Lung (tissue), 12 donors: ENCODE data around the gene THTPA. TPM values are rescaled to one million over a fixed set of nuclear protein-coding genes. Genes with fewer than 3 reads are reported as not detected.
"Not testable (repeated sequence)": the region's sequence is repeated elsewhere in the genome, so short reads cannot be mapped to it uniquely, and the experiment has no call there.

ENCODE experiments used
- ATAC-seq: fragments of 200-7000 bp; cut with Tn5 transposase; one replicate; pipeline ENCODE4 v1.9.1; 2020; ENCODE audit warnings: moderate number of reproducible peaks; ENCODE audit not compliant: insufficient read depth, low FRiP score
- DNase-seq, 3 donors: peaks; one replicate each; pipeline ENCODE4 v3.0.0-alpha.2; 2013 to 2017
- H3K27ac ChIP-seq, 2 donors: one replicate each; pipeline ENCODE4 v1.5.1; 2013; ENCODE audit warnings: mild to moderate bottlenecking in 2 of 2, moderate library complexity in 2 of 2, control low read depth in 1 of 2, inconsistent platforms in 1 of 2, low read depth in 1 of 2, low read length in 1 of 2
- H3K27me3 ChIP-seq, 3 donors: one replicate each; pipeline ENCODE4 v1.5.1; 2013; ENCODE audit warnings: low read length in 2 of 3; ENCODE audit not compliant: control insufficient read depth in 3 of 3, insufficient read depth in 3 of 3
- H3K36me3 ChIP-seq, 4 donors: one replicate each; pipeline ENCODE4 v1.5.1; 2013; ENCODE audit warnings: low read length in 4 of 4, mild to moderate bottlenecking in 1 of 4, moderate library complexity in 1 of 4; ENCODE audit not compliant: control insufficient read depth in 4 of 4, insufficient read depth in 4 of 4
- H3K4me1 ChIP-seq, 5 donors: one replicate each; pipeline ENCODE4 v1.5.1; 2013; ENCODE audit warnings: low read length in 5 of 5, mild to moderate bottlenecking in 2 of 5, moderate library complexity in 1 of 5; ENCODE audit not compliant: control insufficient read depth in 5 of 5, insufficient read depth in 5 of 5
- H3K4me3 ChIP-seq: one replicate; pipeline ENCODE4 v1.5.1; 2013; ENCODE audit warnings: mild to moderate bottlenecking, control low read depth, moderate library complexity
- H3K9ac ChIP-seq, 2 donors: one replicate each; pipeline ENCODE4 v1.5.1; 2013; ENCODE audit warnings: low read length in 2 of 2, control low read depth in 1 of 2; ENCODE audit not compliant: insufficient read depth in 1 of 2
- H3K9me3 ChIP-seq, 4 donors: one replicate each; pipeline ENCODE4 v1.5.1; 2013; ENCODE audit warnings: low read length in 3 of 4, mild to moderate bottlenecking in 1 of 4, moderate library complexity in 1 of 4; ENCODE audit not compliant: control insufficient read depth in 4 of 4, insufficient read depth in 3 of 4
- WGBS, 2 donors: extraction: QIAGEN DNeasy Blood & Tissue Kit; methylation state at CpG; one replicate each; pipeline ENCODE4 v1.1.7; 2013; 5-methylcytosine and 5-hydroxymethylcytosine counted together
- polyA plus RNA-seq, 2 donors: library from polyadenylated mRNA; stranded (reverse); fragments of 200-250 nt; gene quantifications; one replicate each; pipeline ENCODE4 v1.2.1, GENCODE V29; 2013
- total RNA-seq, 2 donors: library from RNA; depleted of rRNA in 1 of 2; stranded (reverse); fragments of >200 nt in 1 of 2; gene quantifications; one replicate each; pipeline ENCODE4 v1.2.1, GENCODE V29; 2014 to 2021
- TF ChIP-seq, protein P1 (sequence below): IDR thresholded peaks from 2 replicates; pipeline ENCODE4 v1.5.1; 2012; ENCODE audit warnings: mild to moderate bottlenecking; ENCODE audit errors: control extremely low read depth, extremely low read depth
- donor health status: control.
- donor health status: control.
- donor health status: Bipolar disorder and iron deficiency.
- donor health status: healthy.
- donor health status: DM: yes; HTN: yes; CAD: no.

Gene THTPA
- total and polyA plus RNA-seq, 4 donors: 7.7 to 22.1 (median 14.1) TPM

DNA sequence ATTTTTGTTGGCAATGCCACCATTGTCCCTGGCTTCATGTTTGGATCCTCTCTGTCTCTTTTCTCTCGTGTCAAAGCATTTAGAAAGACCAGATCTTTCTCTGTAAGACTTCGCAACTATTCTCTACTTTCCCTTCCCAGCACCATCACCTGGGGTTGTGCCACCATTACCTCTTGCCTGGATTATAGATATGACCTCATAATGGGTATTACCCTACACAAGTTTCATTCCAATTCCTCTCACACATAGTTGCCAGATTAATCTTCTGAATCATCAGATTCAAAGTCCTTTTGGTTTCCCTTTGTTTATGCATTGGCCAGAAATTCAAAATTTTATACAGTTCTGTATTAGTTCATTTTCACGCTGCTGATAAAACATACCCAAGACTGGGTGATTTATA is 52.9 kb downstream of the THTPA start:
- TF ChIP-seq, protein P1, sequence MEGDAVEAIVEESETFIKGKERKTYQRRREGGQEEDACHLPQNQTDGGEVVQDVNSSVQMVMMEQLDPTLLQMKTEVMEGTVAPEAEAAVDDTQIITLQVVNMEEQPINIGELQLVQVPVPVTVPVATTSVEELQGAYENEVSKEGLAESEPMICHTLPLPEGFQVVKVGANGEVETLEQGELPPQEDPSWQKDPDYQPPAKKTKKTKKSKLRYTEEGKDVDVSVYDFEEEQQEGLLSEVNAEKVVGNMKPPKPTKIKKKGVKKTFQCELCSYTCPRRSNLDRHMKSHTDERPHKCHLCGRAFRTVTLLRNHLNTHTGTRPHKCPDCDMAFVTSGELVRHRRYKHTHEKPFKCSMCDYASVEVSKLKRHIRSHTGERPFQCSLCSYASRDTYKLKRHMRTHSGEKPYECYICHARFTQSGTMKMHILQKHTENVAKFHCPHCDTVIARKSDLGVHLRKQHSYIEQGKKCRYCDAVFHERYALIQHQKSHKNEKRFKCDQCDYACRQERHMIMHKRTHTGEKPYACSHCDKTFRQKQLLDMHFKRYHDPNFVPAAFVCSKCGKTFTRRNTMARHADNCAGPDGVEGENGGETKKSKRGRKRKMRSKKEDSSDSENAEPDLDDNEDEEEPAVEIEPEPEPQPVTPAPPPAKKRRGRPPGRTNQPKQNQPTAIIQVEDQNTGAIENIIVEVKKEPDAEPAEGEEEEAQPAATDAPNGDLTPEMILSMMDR: no peak
- Histone ChIP-seq H3K27ac (no peak overlapping the region), H3K4me3 (no peak overlapping the region), H3K27me3 (no peaks in the 10 kb centered on the region), H3K36me3 (no peaks in the 10 kb centered on the region), H3K9me3 (no peaks in the 10 kb centered on the region), H3K9ac (no peak overlapping the region), H3K4me1 (peaks cover 0 to 12% (median 0%) of the 10 kb centered on the region in 5 donors)
- 74 to 91% methylated on average over 3 of the region's 3 CpGs for WGBS, 2 donors
- DNase-seq (no peak), ATAC-seq (no peak)

DNA sequence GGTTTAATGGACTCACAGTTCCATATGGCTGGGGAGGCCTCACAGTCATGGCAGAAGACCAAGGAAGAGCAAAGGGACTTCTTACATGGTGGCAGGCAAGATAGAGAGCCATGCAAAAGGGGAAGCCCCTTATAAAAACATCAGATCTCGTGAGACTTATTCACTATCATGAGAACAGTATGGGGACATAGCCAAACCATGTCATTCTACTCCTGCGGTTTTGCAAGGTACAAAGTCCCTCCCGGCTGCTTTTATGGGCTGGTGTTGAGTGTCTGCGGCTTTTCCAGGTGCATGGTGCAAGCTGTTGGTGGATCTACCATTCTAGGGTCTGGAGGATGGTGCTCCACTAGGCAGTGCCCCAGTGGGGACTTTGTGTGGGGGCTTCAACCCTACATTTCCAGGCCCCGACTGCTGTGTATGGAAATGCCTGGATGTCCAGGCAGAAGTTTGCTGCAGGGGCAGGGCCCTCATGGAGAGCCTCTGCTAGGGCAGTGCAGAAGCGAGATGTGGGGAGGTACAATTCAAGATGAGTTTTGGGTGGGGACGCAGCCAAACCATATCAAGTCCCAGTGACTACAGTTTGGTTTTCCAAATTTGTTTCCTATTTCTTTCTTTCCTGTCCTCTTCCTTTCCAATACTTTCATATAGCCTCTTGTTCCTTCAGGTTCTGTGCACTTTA is 53.5 kb downstream of the THTPA start:
- not testable (repeated sequence) for H3K9me3 ChIP-seq, H3K36me3 ChIP-seq, ATAC-seq, DNase-seq, H3K9ac ChIP-seq, H3K27me3 ChIP-seq, H3K27ac ChIP-seq, H3K4me3 ChIP-seq
- peaks cover 0 to 12% (median 0%) of the 10 kb centered on the region in 5 donors for H3K4me1 ChIP-seq
- 67 to 86% methylated on average over 6 to 7 of the region's 7 CpGs for WGBS, 2 donors

Other genes with a start within 250 kb of the THTPA start
- 10 to 100 TPM; 20.8 to 52.8 TPM for gene BCL2L2, start 249.4 kb upstream of the THTPA start, total RNA-seq
- gene BCL2L2, start 249.4 kb upstream of the THTPA start, polyA plus RNA-seq: 10 to 100 TPM; 31.0 to 48.6 TPM
- gene PABPN1, start 234.8 kb upstream of the THTPA start, total RNA-seq: 100 to 1,000 TPM in 1 of 2 donors, 10 to 100 TPM in 1; 66.0 to 116 TPM
- 100 to 1,000 TPM in 1 of 2 donors, 10 to 100 TPM in 1; 88.8 to 183 TPM for gene PABPN1, start 234.8 kb upstream of the THTPA start, polyA plus RNA-seq
- gene SLC22A17, start 203.4 kb upstream of the THTPA start, total RNA-seq: 10 to 100 TPM; 13.4 to 27.3 TPM
- gene SLC22A17, start 203.4 kb upstream of the THTPA start, polyA plus RNA-seq: 1 to 10 TPM; 5.4 to 6.0 TPM
- gene EFS, start 191.1 kb upstream of the THTPA start, total RNA-seq: 10 to 100 TPM; 18.2 to 19.9 TPM
- gene EFS, start 191.1 kb upstream of the THTPA start, polyA plus RNA-seq: 1 to 10 TPM; 6.5 to 7.3 TPM
- gene IL25, start 183.5 kb upstream of the THTPA start, total RNA-seq: not detected
- not detected for gene IL25, start 183.5 kb upstream of the THTPA start, polyA plus RNA-seq
- gene CMTM5, start 179.2 kb upstream of the THTPA start, total RNA-seq: 1 to 10 TPM in 1 of 2 donors, under 1 TPM in 1; 0.55 to 2.0 TPM
- gene CMTM5, start 179.2 kb upstream of the THTPA start, polyA plus RNA-seq: 1 to 10 TPM in 1 of 2 donors, under 1 TPM in 1; 0.79 to 3.3 TPM
- 1 to 10 TPM in 1 of 2 donors, not detected in 1; 7.1 TPM for gene MYH6, start 148.0 kb upstream of the THTPA start, total RNA-seq
- gene MYH6, start 148.0 kb upstream of the THTPA start, polyA plus RNA-seq: under 1 TPM; 0.25 to 0.28 TPM
- gene MYH7, start 120.6 kb upstream of the THTPA start, total RNA-seq: under 1 TPM in 1 of 2 donors, not detected in 1; 0.09 TPM
- under 1 TPM; 0.02 to 0.19 TPM for gene MYH7, start 120.6 kb upstream of the THTPA start, polyA plus RNA-seq
- gene NGDN, start 86.6 kb upstream of the THTPA start, total RNA-seq: 10 to 100 TPM; 31.6 to 52.4 TPM
- 10 to 100 TPM; 42.0 to 47.4 TPM for gene NGDN, start 86.6 kb upstream of the THTPA start, polyA plus RNA-seq
- 1 to 10 TPM in 1 of 2 donors, under 1 TPM in 1; 0.82 to 4.5 TPM for gene ZFHX2, start 4.5 kb upstream of the THTPA start, total RNA-seq
- under 1 TPM; 0.50 to 0.67 TPM for gene ZFHX2, start 4.5 kb upstream of the THTPA start, polyA plus RNA-seq
- 100 to 1,000 TPM in 1 of 2 donors, 10 to 100 TPM in 1; 48.0 to 104 TPM for gene AP1G2, start 11.5 kb downstream of the THTPA start, total RNA-seq
- gene AP1G2, start 11.5 kb downstream of the THTPA start, polyA plus RNA-seq: 100 to 1,000 TPM in 1 of 2 donors, 10 to 100 TPM in 1; 59.2 to 106 TPM
- 1 to 10 TPM in 1 of 2 donors, under 1 TPM in 1; 0.23 to 3.1 TPM for gene JPH4, start 22.5 kb downstream of the THTPA start, total RNA-seq
- gene JPH4, start 22.5 kb downstream of the THTPA start, polyA plus RNA-seq: 1 to 10 TPM in 1 of 2 donors, under 1 TPM in 1; 0.44 to 1.6 TPM
- gene DHRS2, start 80.1 kb downstream of the THTPA start, total RNA-seq: under 1 TPM; 0.17 to 0.67 TPM
- gene DHRS2, start 80.1 kb downstream of the THTPA start, polyA plus RNA-seq: under 1 TPM; 0.08 to 0.55 TPM